ENCODE results near the gene NEGR1.
A peak's percentile ranks its signal among the peaks of the same experiment; 100 is the strongest.
"Not testable (repeated sequence)": the region's sequence is repeated elsewhere in the genome, so short reads cannot be mapped to it uniquely, and the experiment has no call there.

The NEGR1 gene

DNA sequence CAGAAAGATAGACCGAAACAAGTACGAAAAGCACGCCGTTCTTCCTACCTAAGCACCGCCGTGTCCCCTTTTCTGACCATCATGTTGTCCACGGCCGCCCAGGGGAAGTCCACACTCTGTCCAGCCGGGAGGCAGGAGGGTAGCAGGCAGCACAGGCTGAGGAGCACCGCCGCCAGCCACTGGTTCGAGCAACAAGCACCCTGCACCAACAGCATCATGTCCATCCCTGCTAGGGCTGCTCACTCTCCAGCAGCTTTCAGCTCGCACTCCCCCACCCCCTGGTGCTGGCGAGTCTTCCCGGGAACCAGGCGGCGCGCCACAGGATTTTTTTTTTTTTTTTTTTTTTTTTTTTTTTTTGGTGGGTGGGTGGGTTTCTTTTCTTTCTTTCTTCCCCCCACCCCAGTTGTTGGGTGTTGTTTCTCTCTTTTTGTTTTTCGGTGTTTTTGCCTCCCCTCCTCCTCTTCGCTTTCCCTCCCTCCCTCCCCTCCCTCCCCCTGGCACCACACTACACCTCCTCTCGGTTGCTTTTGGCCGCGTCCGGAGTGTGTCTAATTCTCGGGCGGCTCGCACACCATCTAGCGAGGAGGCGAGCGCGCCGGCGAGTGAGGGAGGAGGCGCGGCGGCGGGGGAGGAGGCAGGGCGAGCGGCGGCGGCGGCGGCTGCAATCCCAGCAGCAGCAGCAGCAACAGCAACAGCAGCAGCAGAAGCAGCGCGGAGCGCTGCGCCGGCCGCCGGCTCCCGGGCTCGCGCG lies at the start of gene NEGR1:
Gene NEGR1, minus strand, starts transcription at position 269 of the 751 bp plus-strand sequence.
- DNase-seq (ENCODE audit: low spot score) = peak; percentile 91

GRCh38 chr1:72326494-72326893 lies 44.2 kb upstream of the NEGR1 start:
- no peak for DNase-seq (ENCODE audit: low spot score)

- no peak for DNase-seq (ENCODE audit: low spot score)
Measured at GRCh38 chr1:72324451-72324850, 42.1 kb upstream of the NEGR1 start.

DNA sequence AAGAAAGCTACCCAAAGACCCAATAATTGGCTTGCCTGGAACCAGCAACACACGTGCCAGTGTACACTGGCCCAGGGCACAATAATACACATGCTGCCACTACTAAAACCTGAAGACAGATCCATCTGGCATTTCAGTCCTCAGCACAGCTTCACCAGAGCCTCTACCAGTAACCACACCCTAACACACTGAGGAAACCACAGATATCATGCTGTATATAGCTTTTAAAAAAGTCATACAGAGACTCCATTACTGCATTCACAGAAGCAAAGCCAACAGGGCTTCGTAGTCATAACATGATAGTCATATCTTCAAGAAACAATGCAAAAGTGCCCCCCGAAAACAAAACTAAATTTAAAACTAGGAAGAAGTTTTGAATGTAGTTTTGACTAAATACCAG lies 40.6 kb upstream of the NEGR1 start:
- DNase-seq (ENCODE audit: low spot score) = no peak

DNA sequence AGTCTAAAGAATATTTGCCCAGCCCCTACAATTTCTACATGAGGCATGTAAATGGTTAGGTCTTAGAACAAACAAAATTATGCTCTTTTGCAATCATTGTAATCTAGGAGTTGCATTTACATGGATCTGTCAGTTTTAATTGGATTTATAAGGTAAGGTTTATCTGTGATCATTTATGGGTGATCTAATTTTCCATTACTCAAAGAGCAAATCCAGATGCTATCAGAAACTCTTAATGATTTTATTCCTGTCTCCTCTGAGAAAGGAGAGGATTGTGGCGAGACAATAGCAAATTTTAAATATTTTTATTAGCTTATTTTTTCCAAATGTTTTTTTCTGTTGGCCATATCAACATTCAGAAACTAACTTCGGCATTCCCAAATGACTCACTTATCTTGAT lies 14.2 kb upstream of the NEGR1 start:
- no peak for DNase-seq (ENCODE audit: low spot score)

DNA sequence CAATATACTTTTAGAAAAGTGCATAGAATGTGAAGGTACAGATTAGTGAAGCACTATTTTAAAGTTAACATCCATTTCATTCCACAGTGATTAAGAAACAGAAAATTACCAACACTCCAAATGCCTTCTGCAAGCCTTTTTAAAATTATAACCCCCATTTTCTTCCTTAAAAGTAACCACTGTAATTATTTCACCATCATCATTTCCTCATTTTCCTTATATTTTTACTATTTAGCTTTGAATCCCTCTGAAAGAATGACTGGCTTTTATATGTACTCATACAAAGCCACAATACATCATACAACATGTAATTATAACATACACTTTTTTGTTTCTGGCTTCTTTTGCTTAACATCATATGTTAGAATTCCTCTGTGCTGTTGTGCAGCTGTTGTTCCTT lies 6.5 kb upstream of the NEGR1 start:
- no peak for DNase-seq (ENCODE audit: low spot score)

DNA sequence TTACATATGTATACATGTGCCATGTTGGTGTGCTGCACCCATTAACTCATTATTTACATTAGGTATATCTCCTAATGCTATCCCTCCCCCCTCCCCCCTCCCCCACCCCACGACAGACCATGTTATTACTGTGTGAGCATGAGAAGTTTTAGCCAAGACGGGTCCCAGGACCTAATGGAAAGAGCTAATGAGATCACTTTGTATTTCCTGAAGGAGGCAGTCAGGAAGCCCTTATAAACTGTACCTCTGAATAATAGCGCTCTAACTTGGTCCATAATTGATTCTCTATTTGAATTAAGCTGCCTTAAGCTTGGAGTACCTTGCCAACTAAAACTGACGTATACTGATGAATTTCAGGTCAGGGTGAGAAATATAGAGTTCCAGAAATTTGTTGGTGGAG lies 4.1 kb upstream of the NEGR1 start:
- no peak for DNase-seq (ENCODE audit: low spot score)

DNA sequence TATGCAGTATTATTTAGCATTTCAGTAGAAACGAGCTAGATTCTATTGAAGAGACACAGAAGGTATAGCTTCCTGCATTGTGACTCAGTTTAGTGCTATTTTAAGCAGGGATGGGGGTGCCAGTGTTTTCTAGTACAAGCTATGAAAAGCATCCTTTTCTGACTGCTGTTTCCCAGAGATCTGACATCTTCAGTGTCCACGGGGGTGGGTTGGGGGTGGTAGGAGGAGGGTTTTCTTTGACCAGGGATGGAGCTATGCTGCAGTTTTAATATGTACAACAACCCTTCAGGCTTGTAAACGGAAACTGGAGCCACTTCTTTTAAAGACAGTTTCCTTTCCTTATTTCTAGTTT lies 2.7 kb upstream of the NEGR1 start:
- DNase-seq (ENCODE audit: low spot score) = no peak

GRCh38 chr1:72284348-72285073 lies 2.2 kb upstream of the NEGR1 start:
- DNase-seq (ENCODE audit: low spot score) = peak; percentile 78

GRCh38 chr1:72284084-72284347 lies 1.7 kb upstream of the NEGR1 start:
- DNase-seq (ENCODE audit: low spot score) = no peak

DNA sequence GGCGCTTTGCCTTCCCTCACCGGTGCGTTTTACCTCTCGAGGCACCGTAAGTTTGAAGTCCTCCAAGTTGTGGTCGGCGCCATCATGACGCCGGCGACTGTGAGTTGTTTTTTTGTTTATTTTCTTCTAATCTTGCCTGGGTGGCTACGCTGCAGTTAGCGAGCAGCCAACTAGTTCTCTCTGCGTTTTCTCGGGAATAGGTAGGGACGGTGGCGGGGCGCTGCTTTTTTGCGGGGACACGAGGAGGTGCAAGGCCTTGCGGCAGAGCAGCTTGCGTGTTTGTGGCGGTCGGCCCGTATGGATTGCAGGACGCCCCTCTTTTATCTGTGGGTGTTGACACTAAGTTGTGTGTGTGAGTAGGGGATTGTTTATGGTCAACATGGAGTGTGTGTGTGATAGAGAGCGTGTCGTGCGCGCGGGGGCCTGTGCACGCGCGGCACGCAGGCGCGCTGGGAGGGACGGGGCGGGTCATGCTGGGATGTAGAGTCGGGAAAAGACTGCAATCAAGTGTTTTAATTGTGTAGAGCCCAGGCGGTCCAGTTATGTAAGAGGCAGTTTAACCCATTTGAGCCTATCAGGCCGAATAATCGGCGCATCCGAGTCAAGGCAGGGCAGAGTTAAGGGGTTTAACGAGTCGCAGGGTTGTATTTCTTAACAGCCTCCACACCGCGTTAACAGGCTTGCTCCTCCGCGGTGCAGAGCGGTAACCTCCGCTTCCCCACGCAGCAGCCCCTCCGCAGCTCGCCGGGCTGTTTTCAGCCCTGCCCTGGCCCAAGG lies 1.2 kb upstream of the NEGR1 start:
- DNase-seq (ENCODE audit: low spot score) = peak; percentile 86

GRCh38 chr1:72283022-72283306 lies 625 bp upstream of the NEGR1 start:
- no peak for DNase-seq (ENCODE audit: low spot score)

DNA sequence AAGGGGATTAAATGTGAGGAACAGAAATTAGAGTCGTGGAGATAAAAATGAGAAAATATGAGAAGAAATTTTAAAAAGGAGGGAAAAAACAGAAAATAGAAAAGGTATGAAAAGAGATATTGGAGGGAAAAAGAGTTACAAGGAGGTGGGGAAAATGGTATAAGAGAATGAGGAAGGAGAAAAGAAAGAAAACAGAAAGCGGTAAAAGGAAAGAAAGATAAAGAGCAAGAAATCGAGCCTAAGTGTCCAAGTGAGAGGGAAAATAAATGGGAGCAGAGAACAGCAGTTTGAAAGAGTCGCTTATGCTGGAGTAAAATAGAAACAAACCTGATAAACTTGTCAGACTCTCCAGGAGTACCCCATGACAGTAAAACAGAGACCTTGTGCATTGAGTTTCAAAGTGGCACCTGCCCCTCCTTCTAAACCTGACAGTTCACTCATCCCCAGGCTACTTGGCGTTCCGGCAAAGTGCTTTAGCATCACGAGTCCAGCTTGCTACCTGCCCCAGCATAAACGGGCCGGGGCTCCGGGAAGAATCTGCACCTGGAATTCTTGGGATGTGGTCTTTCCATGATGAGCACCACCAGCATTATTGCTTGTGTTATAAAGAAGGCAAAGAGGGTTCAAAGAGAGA lies 585 bp downstream of the NEGR1 start:
- DNase-seq (ENCODE audit: low spot score) = no peak

DNA sequence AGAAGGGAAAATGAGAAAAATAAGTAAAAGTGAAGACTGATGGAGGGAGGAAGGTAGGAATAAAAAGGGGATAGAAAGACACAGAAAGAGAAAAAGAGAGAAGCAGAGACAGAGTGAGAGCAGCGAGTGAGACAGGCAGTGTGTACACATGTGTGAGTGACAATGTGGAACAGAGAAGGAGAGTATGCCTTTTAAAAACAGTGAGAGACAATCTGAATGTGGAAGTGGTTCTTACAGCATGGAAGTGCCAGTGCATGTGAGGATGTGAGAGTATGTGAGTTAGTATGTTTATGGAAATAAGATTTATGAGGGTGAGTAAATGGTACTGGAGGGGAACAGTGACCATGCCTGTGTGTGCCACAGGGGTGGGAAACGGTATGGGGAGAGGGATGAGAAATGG lies 1.2 kb downstream of the NEGR1 start:
- DNase-seq (ENCODE audit: low spot score) = no peak

DNA sequence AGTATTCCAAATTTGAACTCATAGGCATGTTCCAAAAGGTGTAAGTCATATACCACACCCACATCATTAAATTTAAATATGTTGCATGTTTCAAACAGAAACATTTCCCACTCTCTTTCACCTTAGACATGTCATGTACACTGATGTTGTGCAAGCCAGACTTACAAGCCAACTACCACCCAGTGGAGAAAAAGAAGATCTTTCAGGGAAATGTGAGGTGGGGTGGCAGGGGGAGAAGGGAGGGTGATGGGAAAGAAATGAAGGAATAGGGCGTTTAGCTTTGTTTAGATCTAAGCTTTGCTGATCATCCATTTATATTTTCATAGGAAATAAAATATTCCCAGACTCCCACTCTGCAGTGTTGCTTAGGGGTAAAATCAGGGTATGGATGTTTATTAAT lies 1.6 kb downstream of the NEGR1 start:
- no peak for DNase-seq (ENCODE audit: low spot score)

DNA sequence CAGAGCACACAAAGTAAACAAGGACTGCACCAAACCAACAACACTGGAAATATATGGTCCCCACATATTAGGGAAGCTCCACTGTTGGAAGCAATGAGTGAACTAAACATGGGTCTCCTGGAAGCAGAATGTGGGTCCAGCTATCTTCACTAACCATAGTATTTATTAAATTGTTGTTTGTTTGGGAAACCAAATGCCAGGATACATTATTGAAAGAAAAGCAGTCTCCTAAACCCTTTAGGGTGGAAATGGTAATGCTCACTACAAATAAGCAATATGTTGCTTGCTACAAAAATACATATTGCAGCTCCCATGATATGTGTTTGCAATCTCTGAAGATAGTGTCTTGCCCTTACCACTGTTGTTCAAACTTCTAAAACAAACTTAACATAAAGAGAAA lies 2.2 kb downstream of the NEGR1 start:
- no peak for DNase-seq (ENCODE audit: low spot score)

DNA sequence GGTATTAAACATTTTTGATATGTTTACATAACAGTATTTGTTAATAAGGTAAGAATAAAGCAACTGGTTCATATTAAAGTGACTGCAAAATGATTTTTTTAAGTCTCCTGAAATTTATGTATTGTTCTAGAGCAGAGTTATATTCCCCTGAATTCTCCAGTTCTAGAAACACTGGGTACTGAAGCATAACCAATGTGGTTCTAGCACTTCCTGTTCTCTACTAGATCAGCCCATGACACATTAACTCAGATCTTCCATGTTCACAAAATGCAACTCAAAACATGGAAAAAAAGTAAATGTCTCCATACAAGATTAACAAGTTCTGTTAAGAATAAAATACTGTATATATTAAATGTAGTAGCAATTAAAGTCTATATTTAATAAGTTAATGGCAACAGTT lies 3.9 kb downstream of the NEGR1 start:
- no peak for DNase-seq (ENCODE audit: low spot score)

DNA sequence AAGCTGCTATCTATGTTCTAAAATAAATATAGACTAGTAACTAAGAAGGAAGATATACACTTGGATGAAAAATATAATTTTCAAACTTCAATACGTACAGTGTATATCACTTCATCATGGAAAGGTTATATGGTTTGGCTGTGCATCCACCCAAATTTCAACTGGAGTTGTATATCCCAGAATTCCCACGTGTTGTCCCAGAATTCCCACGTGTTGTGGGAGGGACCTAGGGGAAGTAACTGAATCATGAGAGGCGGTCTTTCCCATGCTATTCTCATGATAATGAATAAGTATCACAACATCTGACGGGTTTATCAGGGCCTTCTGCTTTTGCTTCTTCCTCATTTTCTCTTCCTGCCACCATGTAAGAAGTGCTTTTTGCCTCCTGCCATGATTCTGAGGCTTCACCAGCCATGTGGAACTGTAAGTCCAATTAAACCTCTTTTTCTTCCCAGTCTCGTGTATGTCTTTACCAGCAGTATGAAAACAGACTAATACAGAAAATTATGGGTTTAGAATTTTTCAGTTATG lies 10.7 kb downstream of the NEGR1 start:
- no peak for DNase-seq (ENCODE audit: low spot score)

GRCh38 chr1:72262735-72263134 lies 19.6 kb downstream of the NEGR1 start:
- DNase-seq (ENCODE audit: low spot score) = no peak

DNA sequence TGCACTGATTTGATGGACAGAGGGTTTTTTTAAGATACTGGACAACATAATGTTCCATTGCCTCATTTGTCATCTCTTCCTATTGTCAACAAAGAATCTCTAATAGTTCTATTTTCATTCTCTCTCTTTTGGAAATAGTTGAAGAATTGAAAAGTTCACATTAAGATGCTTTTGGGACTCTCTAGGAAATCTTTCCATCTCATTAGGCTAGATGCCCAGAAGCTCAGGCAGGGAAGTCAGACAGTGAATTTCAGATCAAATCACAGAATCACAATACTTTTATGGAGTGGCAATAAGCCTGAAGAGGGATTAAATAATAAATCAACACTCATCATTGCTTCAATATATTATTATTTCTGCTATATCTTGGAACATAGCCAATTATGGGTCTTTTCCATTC lies 29.2 kb downstream of the NEGR1 start:
- DNase-seq (ENCODE audit: low spot score) = no peak

GRCh38 chr1:72241397-72241796 lies 40.9 kb downstream of the NEGR1 start:
- no peak for DNase-seq (ENCODE audit: low spot score)

- not testable (repeated sequence) for DNase-seq (ENCODE audit: low spot score)
Measured at GRCh38 chr1:72235931-72236330, 46.4 kb downstream of the NEGR1 start.

GRCh38 chr1:72235062-72235461 lies 47.3 kb downstream of the NEGR1 start:
- DNase-seq (ENCODE audit: low spot score) = no peak

Data from left forelimb (tissue), 1 donor.